Gastrocnemius medialis (tissue), 4 donors: Measurements from ENCODE around the gene BCORL1. TPM values are rescaled to one million over a fixed set of nuclear protein-coding genes. Genes with fewer than 3 reads are reported as not detected.

Experiments used
- ATAC-seq, 2 donors: fragments of 150-250 bp; one replicate each; pipeline ENCODE4 v1.9.1; 2016
- DNase-seq, 2 donors: peaks; one replicate each; pipeline ENCODE4 v3.0.0-alpha.2; 2019
- H3K27ac ChIP-seq, 4 donors: fragments of 200-600 bp; sonication (generic); 1 replicate in 1 of 4; 2 replicates in 3 of 4; pipeline ENCODE4 v1.5.1; 2016 to 2018; ENCODE audit warnings: mild to moderate bottlenecking in 2 of 4, moderate library complexity in 1 of 4
- H3K27me3 ChIP-seq, 3 donors: fragments of 200-600 bp; sonication (generic) in 2 of 3; 1 replicate in 1 of 3; 2 replicates in 2 of 3; pipeline versions ENCODE4 v1.5.1 to v1.6.0; 2016 to 2019; ENCODE audit warnings: mild to moderate bottlenecking in 1 of 3, moderate library complexity in 1 of 3
- H3K36me3 ChIP-seq, 2 donors: fragments of 200-600 bp; sonication (generic) in 1 of 2; one replicate each; pipeline ENCODE4 v1.5.1; 2017 to 2018
- H3K4me1 ChIP-seq, 2 donors: fragments of 200-600 bp; sonication (generic) in 1 of 2; one replicate each; pipeline ENCODE4 v1.5.1; 2016 to 2017; ENCODE audit warnings: mild to moderate bottlenecking in 2 of 2
- H3K4me3 ChIP-seq, 4 donors: fragments of 200-600 bp; sonication (generic) in 3 of 4; 1 replicate in 1 of 4; 2 replicates in 3 of 4; pipeline ENCODE4 v1.5.1; 2016 to 2019; ENCODE audit warnings: mild to moderate bottlenecking in 2 of 4
- H3K9me3 ChIP-seq, 3 donors: fragments of 200-600 bp; sonication (generic) in 2 of 3; 1 replicate in 1 of 3; 2 replicates in 2 of 3; pipeline ENCODE4 v1.5.1; 2016 to 2019
- CTCF ChIP-seq, 5 experiments: fragments of 450-650 bp in 3 of 5; fragments of 200-600 bp in 2 of 5; sonication (generic) in 2 of 5; IDR thresholded peaks in 4 of 5; conservative IDR thresholded peaks in 1 of 5; 1 replicate in 4 of 5; 2 replicates in 1 of 5; pipeline ENCODE4 v1.5.1; 2016 to 2019; ENCODE audit warnings: antibody characterized with exemption in 5 of 5, mild to moderate bottlenecking in 3 of 5, moderate library complexity in 3 of 5
- POLR2A ChIP-seq, 2 donors: fragments of 450-650 bp; IDR thresholded peaks; one replicate each; pipeline ENCODE4 v1.6.1; 2017; ENCODE audit warnings: antibody characterized with exemption in 2 of 2, mild to moderate bottlenecking in 2 of 2, moderate library complexity in 2 of 2
- in situ Hi-C, 4 donors: fragments of 200-750 bp; cut with MboI; loops; one replicate each; pipeline versions ENCODE4 v1.15.0 to v1.8.0; 2017; ENCODE audit warnings: low sequenced_read_pairs in 4 of 4
- intact Hi-C: fragments of 100-400 bp; cut with DNase I; formaldehyde crosslinking; loops from one replicate; pipeline ENCODE4 v1.15.1; 2023; ENCODE audit warnings: low total_unique reads
- total RNA-seq, 4 donors: library from RNA; depleted of rRNA; stranded (reverse); fragments of >200 nt; gene quantifications; one replicate each; pipeline versions ENCODE4 v1.1.0 to v1.2.3, GENCODE V29; 2016

The BCORL1 gene
- total RNA-seq, 4 donors from 2014 or later: 1.1 to 3.6 (median 2.4) TPM

DNA sequence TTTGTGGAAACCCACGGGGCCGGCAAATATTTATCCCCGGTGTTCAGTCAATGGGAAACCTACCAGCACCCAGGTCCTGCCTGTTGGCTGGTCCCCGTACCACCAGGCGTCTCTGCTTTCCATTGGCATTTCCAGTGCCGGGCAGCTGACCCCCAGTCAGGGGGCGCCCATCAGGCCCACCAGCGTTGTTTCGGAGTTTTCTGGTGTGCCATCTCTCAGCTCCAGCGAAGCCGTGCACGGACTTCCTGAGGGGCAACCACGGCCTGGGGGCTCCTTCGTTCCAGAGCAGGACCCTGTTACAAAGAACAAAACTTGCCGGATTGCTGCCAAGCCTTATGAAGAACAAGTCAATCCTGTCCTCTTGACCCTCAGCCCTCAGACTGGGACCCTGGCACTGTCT lies 32.7 kb downstream of the BCORL1 start:
- TF ChIP-seq CTCF (IDR thresholded peaks at IDR 0.05 in 4 of 5, conservative IDR thresholded peaks at IDR 0.05 in 1 of 5): no peak
- no peak for TF ChIP-seq POLR2A (IDR thresholded peaks at IDR 0.05)
- in situ Hi-C loops: no loop called here
- peaks cover 0 to 3% of the 10 kb centered on the region in 2 donors for H3K4me1 ChIP-seq
- H3K36me3 ChIP-seq: peaks cover 0 to 5% of the 10 kb centered on the region in 2 donors
- DNase-seq (no peak), ATAC-seq (no peak)
- H3K27me3 ChIP-seq: no peaks in the 10 kb centered on the region
- no peak overlapping the region for H3K4me3 ChIP-seq
- H3K27ac ChIP-seq: no peak overlapping the region
- intact Hi-C loops: no loop called here
- H3K9me3 ChIP-seq: no peaks in the 10 kb centered on the region

- DNase-seq: no peak
- no peak for TF ChIP-seq CTCF (IDR thresholded peaks at IDR 0.05 in 4 of 5, conservative IDR thresholded peaks at IDR 0.05 in 1 of 5)
- no peak for TF ChIP-seq POLR2A (IDR thresholded peaks at IDR 0.05)
- Histone ChIP-seq H3K36me3 (peaks cover 0 to 5% of the 10 kb centered on the region in 2 donors), H3K4me3 (no peak overlapping the region), H3K27me3 (no peaks in the 10 kb centered on the region), H3K9me3 (no peaks in the 10 kb centered on the region), H3K4me1 (peaks cover 0 to 3% of the 10 kb centered on the region in 2 donors), H3K27ac (no peak overlapping the region)
- intact Hi-C loops: no loop called here
- no peak for ATAC-seq
- in situ Hi-C loops: no loop called here
These were observed 35.7 kb downstream of the BCORL1 start for GRCh38 chrX:130018143-130018542.

DNA sequence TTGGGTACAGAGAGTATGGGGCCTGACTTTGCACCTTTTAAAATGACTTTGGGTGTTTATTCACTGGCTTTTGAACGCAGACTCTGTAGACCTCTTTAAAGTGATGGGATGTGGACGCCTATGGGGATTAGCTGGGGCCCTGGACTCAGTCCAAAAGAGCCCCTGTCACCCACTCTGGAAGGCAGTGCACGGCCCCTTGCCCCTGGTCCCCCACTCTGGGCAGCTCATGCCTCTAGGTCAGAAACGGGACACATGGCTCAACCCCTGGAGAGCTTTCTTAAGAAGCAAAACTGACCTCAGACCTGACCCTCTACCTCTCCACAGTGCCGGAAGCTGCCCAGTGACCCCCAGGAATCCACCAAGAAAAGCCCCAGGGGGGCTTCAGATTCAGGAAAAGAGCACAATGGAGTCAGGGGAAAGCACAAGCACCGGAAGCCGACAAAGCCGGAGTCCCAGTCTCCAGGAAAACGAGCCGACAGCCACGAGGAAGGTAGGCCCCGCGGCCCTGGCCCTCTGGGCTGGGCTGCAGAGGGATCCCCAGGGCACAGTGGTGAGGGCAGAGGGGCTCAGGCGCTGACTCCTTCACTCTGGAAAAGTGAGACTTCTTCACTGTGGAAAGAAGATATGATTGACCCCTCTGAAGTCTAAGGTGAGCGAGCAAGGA lies 38.4 kb downstream of the BCORL1 start:
- DNase-seq (no peak), ATAC-seq (no peak)
- Histone ChIP-seq H3K36me3 (peaks cover 0 to 6% of the 10 kb centered on the region in 2 donors), H3K27me3 (no peaks in the 10 kb centered on the region), H3K27ac (peak overlapping the region in 1 of 4 donors; percentile 16), H3K9me3 (no peaks in the 10 kb centered on the region), H3K4me3 (no peak overlapping the region), H3K4me1 (peaks cover 0 to 3% of the 10 kb centered on the region in 2 donors)
- intact Hi-C loops: no loop called here
- in situ Hi-C loops: no loop called here
- TF ChIP-seq POLR2A (IDR thresholded peaks at IDR 0.05) (no peak), CTCF (IDR thresholded peaks at IDR 0.05 in 4 of 5, conservative IDR thresholded peaks at IDR 0.05 in 1 of 5) (no peak)

GRCh38 chrX:130024127-130024526 lies 41.7 kb downstream of the BCORL1 start:
- Histone ChIP-seq H3K27me3 (no peaks in the 10 kb centered on the region), H3K27ac (peak overlapping the region in 2 of 4 donors; percentile 10 to 18), H3K36me3 (peaks cover 0 to 6% of the 10 kb centered on the region in 2 donors), H3K9me3 (no peaks in the 10 kb centered on the region), H3K4me3 (no peak overlapping the region), H3K4me1 (no peaks in the 10 kb centered on the region)
- intact Hi-C loops: no loop called here
- in situ Hi-C loops: no loop called here
- DNase-seq (peak; percentile 49 to 55), ATAC-seq (peak; percentile 66 to 75)
- no peak for TF ChIP-seq CTCF (IDR thresholded peaks at IDR 0.05 in 4 of 5, conservative IDR thresholded peaks at IDR 0.05 in 1 of 5)
- no peak for TF ChIP-seq POLR2A (IDR thresholded peaks at IDR 0.05)
